HCT116 (cell line): ENCODE measurements around the gene FAM9A. TPM values are rescaled to one million over a fixed set of nuclear protein-coding genes. Genes with fewer than 3 reads are reported as not detected.

Experiments
- ATAC-seq: fragments of 200-7000 bp; cut with Tn5 transposase; 2 replicates; pipeline ENCODE4 v1.9.1; 2020; ENCODE audit warnings: mild to moderate bottlenecking, moderate library complexity
- BruUV-seq: library from RNA; stranded (reverse); fragments of 400-500 nt; replicated peaks from 2 replicates; lab custom pipeline; 2021; lab: Mats Ljungman, UMichigan
- CTCF ChIA-PET: fragments of 300-600 bp; sonication (Branson Sonifier 250); formaldehyde crosslinking; loops from one replicate; lab custom pipeline; 2021; ENCODE audit warnings: antibody characterized with exemption; lab: Charles Lee
- POLR2A ChIA-PET: fragments of 300-600, 350-600 bp; sonication (Branson Sonifier 250); formaldehyde crosslinking; loops from one replicate; lab custom pipeline; 2021; ENCODE audit warnings: antibody characterized with exemption; lab: Charles Lee
- RAD21 ChIA-PET, 2 experiments: fragments of 300-600 bp; sonication (Branson Sonifier 250); formaldehyde crosslinking; loops; one replicate each; lab custom pipeline; 2023; ENCODE audit warnings: low total read pairs in 2 of 2; ENCODE audit not compliant: uncharacterized antibody in 2 of 2, unreplicated experiment in 2 of 2, low non-redundant PET in 1 of 2; lab: Charles Lee
- DNase-seq: peaks from one replicate; pipeline ENCODE4 v3.0.0-alpha.2; 2010; ENCODE audit warnings: low read depth, low spot score
- H2AFZ ChIP-seq: fragments of 200-600 bp; shearing (Covaris generic), sonication (generic); 2 replicates; pipeline ENCODE4 v1.6.1; 2017; ENCODE audit warnings: low read depth, mixed run types, mixed read lengths, antibody characterized with exemption, low read length; ENCODE audit not compliant: poor library complexity, severe bottlenecking
- H3K27ac ChIP-seq: 2 replicates; pipeline ENCODE4 v1.5.1; 2012; ENCODE audit warnings: low read depth, low read length
- H3K27me3 ChIP-seq: fragments of 200-600 bp; sonication (generic); 2 replicates; pipeline ENCODE4 v1.6.1; 2016; ENCODE audit warnings: mixed run types, low read length, mixed read lengths; ENCODE audit not compliant: insufficient read depth
- H3K36me3 ChIP-seq, 2 experiments: fragments of 200-500 bp in 1 of 2; fragments of 200-600 bp in 1 of 2; sonication (Bioruptor generic) in 1 of 2; sonication (generic) in 1 of 2; 2 replicates each; pipeline versions ENCODE4 v1.5.1 to v1.6.1; 2014 to 2016; ENCODE audit warnings: low read length in 2 of 2, inconsistent platforms in 1 of 2, mixed read lengths in 1 of 2, mixed run types in 1 of 2; ENCODE audit not compliant: insufficient read depth in 2 of 2, control insufficient read depth in 1 of 2
- H3K4me1 ChIP-seq, 2 experiments: fragments of 200-600 bp in 1 of 2; sonication (generic) in 1 of 2; 2 replicates each; pipeline versions ENCODE4 v1.5.1 to v1.6.1; 2012 to 2017; ENCODE audit warnings: low read length in 2 of 2, inconsistent platforms in 1 of 2, mild to moderate bottlenecking in 1 of 2, mixed read lengths in 1 of 2, mixed run types in 1 of 2, moderate library complexity in 1 of 2; ENCODE audit not compliant: insufficient read depth in 2 of 2, control insufficient read depth in 1 of 2
- H3K4me2 ChIP-seq: fragments of 200-600 bp; sonication (generic); 2 replicates; pipeline ENCODE4 v1.6.1; 2017; ENCODE audit warnings: mixed run types, low read length, mixed read lengths
- H3K4me3 ChIP-seq, 2 experiments: fragments of 200-600 bp in 1 of 2; sonication (generic) in 1 of 2; replicated peaks in 1 of 2; 2 replicates each; pipeline ENCODE4 v1.5.1; 2011 to 2016; ENCODE audit warnings: low read length in 2 of 2, control low read depth in 1 of 2, low read depth in 1 of 2, mild to moderate bottlenecking in 1 of 2, mixed read lengths in 1 of 2, mixed run types in 1 of 2
- H3K79me2 ChIP-seq: fragments of 200-600 bp; sonication (generic); 2 replicates; pipeline ENCODE4 v1.6.1; 2017; ENCODE audit warnings: mild to moderate bottlenecking, mixed run types, low read length, moderate library complexity, mixed read lengths; ENCODE audit not compliant: insufficient read depth
- H3K9ac ChIP-seq: fragments of 200-600 bp; sonication (generic); 2 replicates; pipeline ENCODE4 v1.6.1; 2016; ENCODE audit warnings: low read length, mixed read lengths
- H3K9me2 ChIP-seq: fragments of 200-600 bp; sonication (generic), shearing (Covaris generic); 2 replicates; pipeline ENCODE4 v1.6.1; 2017; ENCODE audit warnings: mixed run types, mild to moderate bottlenecking, moderate library complexity; ENCODE audit not compliant: insufficient read depth
- H3K9me3 ChIP-seq, 2 experiments: fragments of 200-500 bp in 1 of 2; fragments of 200-600 bp in 1 of 2; sonication (Bioruptor generic) in 1 of 2; sonication (generic) in 1 of 2; 2 replicates each; pipeline ENCODE4 v1.6.1; 2014 to 2017; ENCODE audit warnings: low read length in 2 of 2, mixed read lengths in 2 of 2, inconsistent platforms in 1 of 2, low read depth in 1 of 2, mild to moderate bottlenecking in 1 of 2, mixed run types in 1 of 2, moderate library complexity in 1 of 2; ENCODE audit not compliant: control insufficient read depth in 1 of 2, insufficient read depth in 1 of 2
- H4K20me1 ChIP-seq: fragments of 200-600 bp; sonication (generic), shearing (Covaris generic); 2 replicates; pipeline ENCODE4 v1.6.1; 2017; ENCODE audit warnings: mixed run types, mild to moderate bottlenecking, moderate library complexity; ENCODE audit not compliant: insufficient read depth
- CBX3 ChIP-seq: IDR thresholded peaks from 2 replicates; pipeline ENCODE4 v1.6.1; 2012; ENCODE audit warnings: low read depth
- CEBPB ChIP-seq: IDR thresholded peaks from 2 replicates; pipeline ENCODE4 v1.6.1; 2012; ENCODE audit warnings: low read depth
- ELF1 ChIP-seq: IDR thresholded peaks from 2 replicates; pipeline ENCODE4 v1.6.1; 2012; ENCODE audit warnings: low read depth, borderline replicate concordance
- EZH2 ChIP-seq: fragments of 200-600 bp; sonication (generic); IDR thresholded peaks from 2 replicates; pipeline ENCODE4 v1.6.1; 2017; ENCODE audit warnings: antibody characterized with exemption, mixed run types
- EZH2phosphoT487 ChIP-seq: fragments of 200-600 bp; IDR thresholded peaks from 2 replicates; pipeline ENCODE4 v1.6.1; 2018; ENCODE audit warnings: antibody characterized with exemption, borderline replicate concordance
- FOSL1 ChIP-seq: IDR thresholded peaks from 2 replicates; pipeline ENCODE4 v1.6.1; 2012; ENCODE audit warnings: low read depth
- JUND ChIP-seq: IDR thresholded peaks from 2 replicates; pipeline ENCODE4 v1.6.1; 2012
- POLR2AphosphoS5 ChIP-seq: IDR thresholded peaks from 2 replicates; pipeline ENCODE4 v1.6.1; 2011; ENCODE audit warnings: mild to moderate bottlenecking, low read depth, low read length, moderate library complexity
- RAD21 ChIP-seq: IDR thresholded peaks from 2 replicates; pipeline ENCODE4 v1.6.1; 2012; ENCODE audit warnings: low read depth, mild to moderate bottlenecking
- SIN3A ChIP-seq: IDR thresholded peaks from 2 replicates; pipeline ENCODE4 v1.6.1; 2012; ENCODE audit warnings: low read depth
- SRF ChIP-seq: IDR thresholded peaks from 2 replicates; pipeline ENCODE4 v1.6.1; 2012; ENCODE audit warnings: low read depth
- TCF7L2 ChIP-seq: IDR thresholded peaks from 2 replicates; pipeline ENCODE4 v1.7.0; 2011; ENCODE audit warnings: borderline replicate concordance, inconsistent platforms; ENCODE audit not compliant: insufficient read depth, insufficient read length; ENCODE audit errors: extremely low read depth
- YY1 ChIP-seq: IDR thresholded peaks from 2 replicates; pipeline ENCODE4 v1.6.1; 2011; ENCODE audit warnings: low read length, low read depth, moderate library complexity, mild to moderate bottlenecking; ENCODE audit not compliant: insufficient replicate concordance; ENCODE audit errors: extremely low read depth
- ZFX ChIP-seq: fragments of 450-650 bp; IDR thresholded peaks from 2 replicates; pipeline ENCODE4 v1.6.1; 2017
- ZNF274 ChIP-seq: fragments of 200-500 bp; sonication (Bioruptor generic); IDR thresholded peaks from 2 replicates; pipeline ENCODE4 v1.6.1; 2014; ENCODE audit warnings: mild to moderate bottlenecking, low read depth, low read length, inconsistent platforms
- intact Hi-C: fragments of 100-400 bp; cut with micrococcal nuclease; formaldehyde crosslinking; loops from 2 replicates; pipeline ENCODE4 v1.10.0; 2022
- total RNA-seq: library from RNA; stranded (reverse); gene quantifications from one replicate; pipeline ENCODE4 v1.2.1, GENCODE V29; 2021; ENCODE audit not compliant: unreplicated experiment
- TF ChIP-seq, protein P1 (sequence below): IDR thresholded peaks from 2 replicates; pipeline ENCODE4 v1.6.1; 2012
- TF ChIP-seq, protein P2 (sequence below): IDR thresholded peaks from 2 replicates; pipeline ENCODE4 v1.6.1; 2012; ENCODE audit warnings: low read depth
- TF ChIP-seq, protein P3 (sequence below): IDR thresholded peaks from 2 replicates; pipeline ENCODE4 v1.6.1; 2012

Gene FAM9A
- total RNA-seq, 1 experiment from 2014 or later = not detected

DNA sequence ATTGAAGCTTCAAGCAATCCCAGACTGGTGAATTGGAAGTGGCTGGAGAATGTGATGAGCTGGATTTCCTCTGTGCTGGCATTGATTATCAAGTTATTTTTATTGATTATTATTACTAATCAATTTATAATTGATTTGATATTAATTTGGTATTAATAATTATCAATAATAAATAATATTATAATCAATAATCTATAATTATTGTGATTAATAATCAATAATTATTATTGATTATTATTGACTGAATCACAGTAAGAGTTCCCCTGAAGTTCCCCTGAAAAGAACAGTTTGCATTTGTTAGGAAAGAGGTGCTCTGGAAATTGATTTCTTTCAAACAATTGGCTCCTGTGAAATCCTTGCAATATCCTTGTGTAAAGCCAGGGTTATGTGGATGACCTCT lies 7.5 kb upstream of the FAM9A start:
- intact Hi-C loops = no loop called here
- no peak overlapping the region for H3K4me3 ChIP-seq
- ChIA-PET POLR2A (no interaction called here), RAD21 (no interaction called here), CTCF (no interaction called here)
- BruUV-seq = no TSS peak
- H3K27ac ChIP-seq = no peak overlapping the region
- no peaks in the 10 kb centered on the region for H4K20me1 ChIP-seq
- no peaks in the 10 kb centered on the region for H3K27me3 ChIP-seq
- no peaks in the 10 kb centered on the region for H3K4me1 ChIP-seq
- ATAC-seq (no peak), DNase-seq (no peak)
- no peak overlapping the region for H3K4me2 ChIP-seq
- no peaks in the 10 kb centered on the region for H3K9me2 ChIP-seq
- no peak overlapping the region for H2AFZ ChIP-seq
- H3K9me3 ChIP-seq = no peaks in the 10 kb centered on the region
- TF ChIP-seq CBX3 (no peak), EZH2phosphoT487 (no peak), POLR2AphosphoS5 (no peak), FOSL1 (no peak), CEBPB (no peak), RAD21 (no peak), TCF7L2 (no peak), SIN3A (no peak)
- TF ChIP-seq, protein P1, sequence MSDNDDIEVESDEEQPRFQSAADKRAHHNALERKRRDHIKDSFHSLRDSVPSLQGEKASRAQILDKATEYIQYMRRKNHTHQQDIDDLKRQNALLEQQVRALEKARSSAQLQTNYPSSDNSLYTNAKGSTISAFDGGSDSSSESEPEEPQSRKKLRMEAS = no peak
- H3K79me2 ChIP-seq = no peaks in the 10 kb centered on the region
- H3K36me3 ChIP-seq = no peaks in the 10 kb centered on the region
- no peak overlapping the region for H3K9ac ChIP-seq

DNA sequence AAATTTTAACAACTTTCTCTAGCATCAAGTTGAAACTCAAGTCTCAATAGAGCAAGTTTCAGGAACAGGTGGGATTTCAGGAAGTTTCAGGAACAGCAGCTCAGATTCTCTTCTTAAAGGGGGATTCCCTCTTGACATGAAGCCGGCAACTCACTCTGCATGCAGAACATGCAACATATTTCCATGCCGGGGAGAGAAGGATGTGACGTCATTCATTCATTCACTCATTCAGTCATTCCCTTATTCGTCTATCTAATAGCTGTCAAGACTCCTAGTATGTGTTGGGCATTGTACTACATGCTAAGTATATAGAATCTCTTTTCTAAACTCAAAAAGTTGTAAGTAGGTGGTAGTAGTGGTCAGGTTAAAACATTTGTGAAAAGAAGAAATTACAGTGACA lies 4.8 kb upstream of the FAM9A start:
- ChIA-PET RAD21 (no interaction called here), POLR2A (no interaction called here), CTCF (no interaction called here)
- no peaks in the 10 kb centered on the region for H3K4me1 ChIP-seq
- no TSS peak for BruUV-seq
- no peak overlapping the region for H3K4me2 ChIP-seq
- no peaks in the 10 kb centered on the region for H3K9me3 ChIP-seq
- H3K36me3 ChIP-seq = no peaks in the 10 kb centered on the region
- H2AFZ ChIP-seq = no peak overlapping the region
- no peak overlapping the region for H3K4me3 ChIP-seq
- H3K9ac ChIP-seq = no peak overlapping the region
- intact Hi-C loops = no loop called here
- H3K27me3 ChIP-seq = no peaks in the 10 kb centered on the region
- ATAC-seq (no peak), DNase-seq (no peak)
- H3K9me2 ChIP-seq = no peaks in the 10 kb centered on the region
- no peaks in the 10 kb centered on the region for H3K79me2 ChIP-seq
- no peak overlapping the region for H3K27ac ChIP-seq
- H4K20me1 ChIP-seq = no peaks in the 10 kb centered on the region
- TF ChIP-seq SIN3A (no peak), EZH2phosphoT487 (no peak), ELF1 (no peak), JUND (no peak), EZH2 (no peak), ZNF274 (no peak), POLR2AphosphoS5 (no peak), CBX3 (no peak), YY1 (no peak), ZFX (no peak), SRF (no peak)
- TF ChIP-seq, protein P2, sequence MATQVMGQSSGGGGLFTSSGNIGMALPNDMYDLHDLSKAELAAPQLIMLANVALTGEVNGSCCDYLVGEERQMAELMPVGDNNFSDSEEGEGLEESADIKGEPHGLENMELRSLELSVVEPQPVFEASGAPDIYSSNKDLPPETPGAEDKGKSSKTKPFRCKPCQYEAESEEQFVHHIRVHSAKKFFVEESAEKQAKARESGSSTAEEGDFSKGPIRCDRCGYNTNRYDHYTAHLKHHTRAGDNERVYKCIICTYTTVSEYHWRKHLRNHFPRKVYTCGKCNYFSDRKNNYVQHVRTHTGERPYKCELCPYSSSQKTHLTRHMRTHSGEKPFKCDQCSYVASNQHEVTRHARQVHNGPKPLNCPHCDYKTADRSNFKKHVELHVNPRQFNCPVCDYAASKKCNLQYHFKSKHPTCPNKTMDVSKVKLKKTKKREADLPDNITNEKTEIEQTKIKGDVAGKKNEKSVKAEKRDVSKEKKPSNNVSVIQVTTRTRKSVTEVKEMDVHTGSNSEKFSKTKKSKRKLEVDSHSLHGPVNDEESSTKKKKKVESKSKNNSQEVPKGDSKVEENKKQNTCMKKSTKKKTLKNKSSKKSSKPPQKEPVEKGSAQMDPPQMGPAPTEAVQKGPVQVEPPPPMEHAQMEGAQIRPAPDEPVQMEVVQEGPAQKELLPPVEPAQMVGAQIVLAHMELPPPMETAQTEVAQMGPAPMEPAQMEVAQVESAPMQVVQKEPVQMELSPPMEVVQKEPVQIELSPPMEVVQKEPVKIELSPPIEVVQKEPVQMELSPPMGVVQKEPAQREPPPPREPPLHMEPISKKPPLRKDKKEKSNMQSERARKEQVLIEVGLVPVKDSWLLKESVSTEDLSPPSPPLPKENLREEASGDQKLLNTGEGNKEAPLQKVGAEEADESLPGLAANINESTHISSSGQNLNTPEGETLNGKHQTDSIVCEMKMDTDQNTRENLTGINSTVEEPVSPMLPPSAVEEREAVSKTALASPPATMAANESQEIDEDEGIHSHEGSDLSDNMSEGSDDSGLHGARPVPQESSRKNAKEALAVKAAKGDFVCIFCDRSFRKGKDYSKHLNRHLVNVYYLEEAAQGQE = no peak
- TF ChIP-seq, protein P3, sequence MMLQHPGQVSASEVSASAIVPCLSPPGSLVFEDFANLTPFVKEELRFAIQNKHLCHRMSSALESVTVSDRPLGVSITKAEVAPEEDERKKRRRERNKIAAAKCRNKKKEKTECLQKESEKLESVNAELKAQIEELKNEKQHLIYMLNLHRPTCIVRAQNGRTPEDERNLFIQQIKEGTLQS = no peak
- TF ChIP-seq, protein P1 = no peak
